Measurements from ENCODE around the gene PODXL2. TPM values are rescaled to one million over a fixed set of nuclear protein-coding genes. Genes with fewer than 3 reads are reported as not detected.

The PODXL2 gene
- total RNA-seq, 1 donor from 2014 or later: 10.7 TPM

- TF ChIP-seq CTCF (IDR thresholded peaks at IDR 0.05): no peak
- no peak for DNase-seq (ENCODE audit: low spot score)
- H3K4me3 Mint-ChIP-seq (ENCODE audit: unreplicated experiment): no peak overlapping the region
- H3K4me1 Mint-ChIP-seq (ENCODE audit: low read depth): peaks cover 34% of the 10 kb centered on the region
- H3K27me3 Mint-ChIP-seq (ENCODE audit: low read depth): no peaks in the 10 kb centered on the region
- H3K27ac Mint-ChIP-seq (ENCODE audit: unreplicated experiment): no peak overlapping the region
- H3K9me3 Mint-ChIP-seq (ENCODE audit: low read depth): no peaks in the 10 kb centered on the region
- H3K36me3 Mint-ChIP-seq (ENCODE audit: low read depth): peaks cover 8% of the 10 kb centered on the region
These were observed 82.9 kb downstream of the PODXL2 start for GRCh38 chr3:127711896-127712295.

- peaks cover 29% of the 10 kb centered on the region for H3K4me1 Mint-ChIP-seq (ENCODE audit: low read depth)
- no peaks in the 10 kb centered on the region for H3K9me3 Mint-ChIP-seq (ENCODE audit: low read depth)
- no peak overlapping the region for H3K27ac Mint-ChIP-seq (ENCODE audit: unreplicated experiment)
- H3K36me3 Mint-ChIP-seq (ENCODE audit: low read depth): peaks cover 8% of the 10 kb centered on the region
- H3K4me3 Mint-ChIP-seq (ENCODE audit: unreplicated experiment): no peak overlapping the region
- DNase-seq (ENCODE audit: low spot score): no peak
- no peaks in the 10 kb centered on the region for H3K27me3 Mint-ChIP-seq (ENCODE audit: low read depth)
- TF ChIP-seq CTCF (IDR thresholded peaks at IDR 0.05): no peak
These were observed 83.5 kb downstream of the PODXL2 start for GRCh38 chr3:127712461-127712860.

- Mint-ChIP-seq H3K4me3 (ENCODE audit: unreplicated experiment) (no peak overlapping the region), H3K4me1 (ENCODE audit: low read depth) (peaks cover 26% of the 10 kb centered on the region), H3K27me3 (ENCODE audit: low read depth) (no peaks in the 10 kb centered on the region), H3K27ac (ENCODE audit: unreplicated experiment) (no peak overlapping the region), H3K36me3 (ENCODE audit: low read depth) (peaks cover 6% of the 10 kb centered on the region), H3K9me3 (ENCODE audit: low read depth) (no peaks in the 10 kb centered on the region)
- no peak for DNase-seq (ENCODE audit: low spot score)
- no peak for TF ChIP-seq CTCF (IDR thresholded peaks at IDR 0.05)
These were observed 84.1 kb downstream of the PODXL2 start for GRCh38 chr3:127712881-127713771.

- peaks cover 6% of the 10 kb centered on the region for H3K36me3 Mint-ChIP-seq (ENCODE audit: low read depth)
- H3K27me3 Mint-ChIP-seq (ENCODE audit: low read depth): no peaks in the 10 kb centered on the region
These were observed 85.2 kb downstream of the PODXL2 start for GRCh38 chr3:127714125-127714571.

GRCh38 chr3:127714866-127715265 lies 85.9 kb downstream of the PODXL2 start:
- no peak for TF ChIP-seq CTCF (IDR thresholded peaks at IDR 0.05)
- Mint-ChIP-seq H3K27ac (ENCODE audit: unreplicated experiment) (no peak overlapping the region), H3K4me1 (ENCODE audit: low read depth) (peaks cover 20% of the 10 kb centered on the region), H3K9me3 (ENCODE audit: low read depth) (no peaks in the 10 kb centered on the region), H3K27me3 (ENCODE audit: low read depth) (no peaks in the 10 kb centered on the region), H3K4me3 (ENCODE audit: unreplicated experiment) (no peak overlapping the region), H3K36me3 (ENCODE audit: low read depth) (peaks cover 6% of the 10 kb centered on the region)
- no peak for DNase-seq (ENCODE audit: low spot score)

More at GRCh38 chr3:127714125-127714571, 85.2 kb downstream of the PODXL2 start:
- Mint-ChIP-seq H3K9me3 (ENCODE audit: low read depth) (no peaks in the 10 kb centered on the region), H3K4me3 (ENCODE audit: unreplicated experiment) (no peak overlapping the region), H3K4me1 (ENCODE audit: low read depth) (peaks cover 20% of the 10 kb centered on the region), H3K27ac (ENCODE audit: unreplicated experiment) (no peak overlapping the region)
- no peak for TF ChIP-seq CTCF (IDR thresholded peaks at IDR 0.05)
- DNase-seq (ENCODE audit: low spot score): no peak

Data from chondrocyte (in vitro differentiated cells).